Measurements from ENCODE around the gene KCNJ16. TPM values are rescaled to one million over a fixed set of nuclear protein-coding genes. Genes with fewer than 3 reads are reported as not detected.
A peak's percentile ranks its signal among the peaks of the same experiment; 100 is the strongest.

Gene KCNJ16
- total RNA-seq, 1 donor from 2014 or later = not detected

GRCh38 chr17:70139449-70139993 lies 64.5 kb downstream of the KCNJ16 start:
- no peaks in the 10 kb centered on the region for H3K27me3 ChIP-seq (ENCODE audit: control insufficient read depth, insufficient read depth, low read length)
- no peak overlapping the region for H3K4me3 ChIP-seq (ENCODE audit: low read depth, low read length)
- FAIRE-seq (no peak), DNase-seq (ENCODE audit: low read depth) (no peak)
- TF ChIP-seq, protein P1, sequence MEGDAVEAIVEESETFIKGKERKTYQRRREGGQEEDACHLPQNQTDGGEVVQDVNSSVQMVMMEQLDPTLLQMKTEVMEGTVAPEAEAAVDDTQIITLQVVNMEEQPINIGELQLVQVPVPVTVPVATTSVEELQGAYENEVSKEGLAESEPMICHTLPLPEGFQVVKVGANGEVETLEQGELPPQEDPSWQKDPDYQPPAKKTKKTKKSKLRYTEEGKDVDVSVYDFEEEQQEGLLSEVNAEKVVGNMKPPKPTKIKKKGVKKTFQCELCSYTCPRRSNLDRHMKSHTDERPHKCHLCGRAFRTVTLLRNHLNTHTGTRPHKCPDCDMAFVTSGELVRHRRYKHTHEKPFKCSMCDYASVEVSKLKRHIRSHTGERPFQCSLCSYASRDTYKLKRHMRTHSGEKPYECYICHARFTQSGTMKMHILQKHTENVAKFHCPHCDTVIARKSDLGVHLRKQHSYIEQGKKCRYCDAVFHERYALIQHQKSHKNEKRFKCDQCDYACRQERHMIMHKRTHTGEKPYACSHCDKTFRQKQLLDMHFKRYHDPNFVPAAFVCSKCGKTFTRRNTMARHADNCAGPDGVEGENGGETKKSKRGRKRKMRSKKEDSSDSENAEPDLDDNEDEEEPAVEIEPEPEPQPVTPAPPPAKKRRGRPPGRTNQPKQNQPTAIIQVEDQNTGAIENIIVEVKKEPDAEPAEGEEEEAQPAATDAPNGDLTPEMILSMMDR (IDR thresholded peaks at IDR 0.05; ENCODE audit: insufficient read depth, low read length, severe bottlenecking) = no peak
- no peaks in the 10 kb centered on the region for H3K36me3 ChIP-seq (ENCODE audit: control insufficient read depth, insufficient read depth, low read length)

DNA sequence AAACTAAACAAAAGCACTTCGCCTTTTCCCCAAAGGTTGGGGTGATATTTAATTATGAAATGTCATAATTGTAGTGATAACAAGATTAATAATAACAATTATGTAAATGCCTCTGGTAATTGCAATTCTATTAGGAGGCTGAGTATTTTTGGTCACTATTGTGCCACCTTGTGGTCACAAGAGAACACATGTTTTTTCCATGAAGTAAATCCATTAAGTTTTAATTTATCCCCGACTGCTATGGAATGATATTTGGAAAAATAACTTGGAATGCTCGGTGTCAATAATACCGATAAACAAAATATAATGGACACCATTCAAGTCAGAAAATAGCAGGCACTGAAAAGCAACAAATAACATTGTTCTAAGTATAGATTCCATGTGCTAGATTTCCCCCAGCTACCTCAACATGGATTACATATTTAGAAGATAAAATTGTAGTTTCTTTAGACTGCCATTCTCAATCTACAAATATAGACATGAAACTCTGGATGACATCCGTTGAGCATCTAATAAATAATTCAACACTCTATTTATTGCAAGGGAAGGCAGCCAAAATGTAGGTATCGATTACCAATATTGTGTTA lies 69.3 kb downstream of the KCNJ16 start:
- DNase-seq (ENCODE audit: low read depth) (peak; percentile 46), FAIRE-seq (no peak)
- Histone ChIP-seq H3K36me3 (ENCODE audit: control insufficient read depth, insufficient read depth, low read length) (no peaks in the 10 kb centered on the region), H3K4me3 (ENCODE audit: low read depth, low read length) (no peak overlapping the region), H3K27me3 (ENCODE audit: control insufficient read depth, insufficient read depth, low read length) (no peaks in the 10 kb centered on the region)
- TF ChIP-seq, protein P1 (IDR thresholded peaks at IDR 0.05; ENCODE audit: insufficient read depth, low read length, severe bottlenecking) = peak; percentile 33

DNA sequence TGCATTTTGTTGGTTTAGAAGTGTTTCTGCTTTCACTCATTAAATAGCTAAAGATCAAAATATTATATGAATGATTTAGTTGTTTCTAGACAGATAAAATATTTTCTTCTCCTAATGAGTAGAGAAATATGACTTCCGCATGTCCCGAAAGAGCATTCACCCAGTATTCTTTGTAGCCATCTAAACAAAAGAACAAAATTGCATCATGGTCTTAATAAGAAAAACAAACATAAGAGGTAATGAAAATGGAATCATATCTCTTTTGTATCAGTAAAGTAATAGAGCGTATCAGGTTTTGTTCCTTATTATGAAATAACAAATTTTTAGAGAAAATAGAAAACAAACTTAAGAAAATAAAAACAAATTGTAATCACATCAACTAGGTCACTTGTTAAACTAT lies 78.2 kb downstream of the KCNJ16 start:
- FAIRE-seq (no peak), DNase-seq (ENCODE audit: low read depth) (no peak)
- Histone ChIP-seq H3K36me3 (ENCODE audit: control insufficient read depth, insufficient read depth, low read length) (no peaks in the 10 kb centered on the region), H3K4me3 (ENCODE audit: low read depth, low read length) (no peak overlapping the region), H3K27me3 (ENCODE audit: control insufficient read depth, insufficient read depth, low read length) (no peaks in the 10 kb centered on the region)
- TF ChIP-seq, protein P1 (IDR thresholded peaks at IDR 0.05; ENCODE audit: insufficient read depth, low read length, severe bottlenecking) = no peak

- DNase-seq (ENCODE audit: low read depth) (no peak), FAIRE-seq (no peak)
- Histone ChIP-seq H3K4me3 (ENCODE audit: low read depth, low read length) (no peak overlapping the region), H3K27me3 (ENCODE audit: control insufficient read depth, insufficient read depth, low read length) (no peaks in the 10 kb centered on the region), H3K36me3 (ENCODE audit: control insufficient read depth, insufficient read depth, low read length) (no peaks in the 10 kb centered on the region)
- TF ChIP-seq, protein P1 (IDR thresholded peaks at IDR 0.05; ENCODE audit: insufficient read depth, low read length, severe bottlenecking) = no peak
These were observed 82.1 kb downstream of the KCNJ16 start for GRCh38 chr17:70157151-70157550.

GRCh38 chr17:70158180-70158579 lies 83.2 kb downstream of the KCNJ16 start:
- no peaks in the 10 kb centered on the region for H3K27me3 ChIP-seq (ENCODE audit: control insufficient read depth, insufficient read depth, low read length)
- TF ChIP-seq, protein P1 (IDR thresholded peaks at IDR 0.05; ENCODE audit: insufficient read depth, low read length, severe bottlenecking) = no peak
- no peak overlapping the region for H3K4me3 ChIP-seq (ENCODE audit: low read depth, low read length)
- DNase-seq (ENCODE audit: low read depth) (no peak), FAIRE-seq (no peak)
- no peaks in the 10 kb centered on the region for H3K36me3 ChIP-seq (ENCODE audit: control insufficient read depth, insufficient read depth, low read length)

- TF ChIP-seq, protein P1 (IDR thresholded peaks at IDR 0.05; ENCODE audit: insufficient read depth, low read length, severe bottlenecking) = no peak
- Histone ChIP-seq H3K36me3 (ENCODE audit: control insufficient read depth, insufficient read depth, low read length) (no peaks in the 10 kb centered on the region), H3K27me3 (ENCODE audit: control insufficient read depth, insufficient read depth, low read length) (no peaks in the 10 kb centered on the region), H3K4me3 (ENCODE audit: low read depth, low read length) (no peak overlapping the region)
- DNase-seq (ENCODE audit: low read depth) = no peak
- FAIRE-seq = peak; percentile 40
These were observed 83.6 kb downstream of the KCNJ16 start for GRCh38 chr17:70158591-70158990.
